NCI-H345 treated with DMSO at 0.1 percent for 48 hours (cell line): ENCODE measurements around the gene CRYGS.
"Not testable (repeated sequence)": the region's sequence is repeated elsewhere in the genome, so short reads cannot be mapped to it uniquely, and the experiment has no call there.

Experiments used
- DNase-seq: peaks from one replicate; lab custom pipeline; 2025; ENCODE audit not compliant: unreplicated experiment; lab: John Stamatoyannopoulos, UW

Gene CRYGS

GRCh38 chr3:186520431-186520830 is 23.7 kb downstream of the CRYGS start:
- no peak for DNase-seq

- DNase-seq, result no peak
These were observed 25.0 kb downstream of the CRYGS start for GRCh38 chr3:186519021-186519658.

GRCh38 chr3:186517218-186517617 is 27.0 kb downstream of the CRYGS start:
- no peak for DNase-seq

- DNase-seq, result no peak
These were observed 27.5 kb downstream of the CRYGS start for GRCh38 chr3:186516646-186517045.

- DNase-seq, result no peak
These were observed 29.1 kb downstream of the CRYGS start for GRCh38 chr3:186515125-186515524.

- no peak for DNase-seq
These were observed 29.7 kb downstream of the CRYGS start for GRCh38 chr3:186514296-186515002.

GRCh38 chr3:186513386-186513785 is 30.8 kb downstream of the CRYGS start:
- DNase-seq, result no peak

GRCh38 chr3:186512570-186513302 is 31.4 kb downstream of the CRYGS start:
- DNase-seq, result no peak

- DNase-seq, result no peak
These were observed 32.5 kb downstream of the CRYGS start for GRCh38 chr3:186511702-186512101.

- no peak for DNase-seq
These were observed 32.9 kb downstream of the CRYGS start for GRCh38 chr3:186511245-186511644.

- DNase-seq, result no peak
These were observed 33.7 kb downstream of the CRYGS start for GRCh38 chr3:186510374-186511079.

GRCh38 chr3:186509423-186509822 is 34.8 kb downstream of the CRYGS start:
- peak; percentile 80 for DNase-seq

- DNase-seq, result no peak
These were observed 37.3 kb downstream of the CRYGS start for GRCh38 chr3:186506857-186507256.

GRCh38 chr3:186506191-186506739 is 37.9 kb downstream of the CRYGS start:
- DNase-seq, result no peak

GRCh38 chr3:186502966-186503712 is 41.0 kb downstream of the CRYGS start:
- DNase-seq, result no peak

GRCh38 chr3:186502138-186502948 is 41.8 kb downstream of the CRYGS start:
- DNase-seq, result peak; percentile 19

- DNase-seq, result not testable (repeated sequence)
These were observed 44.2 kb downstream of the CRYGS start for GRCh38 chr3:186499949-186500348.

- not testable (repeated sequence) for DNase-seq
These were observed 46.2 kb downstream of the CRYGS start for GRCh38 chr3:186498022-186498421.

GRCh38 chr3:186497608-186498007 is 46.6 kb downstream of the CRYGS start:
- DNase-seq, result no peak

GRCh38 chr3:186496635-186497034 is 47.5 kb downstream of the CRYGS start:
- no peak for DNase-seq
